RWPE1 (cell line): ENCODE measurements around the gene ITGAD.

ENCODE experiments used
- CTCF ChIA-PET: fragments of 350-600 bp; sonication (Branson Sonifier 250); formaldehyde crosslinking; extraction: SDS; loops from one replicate; lab custom pipeline; 2021; lab: Yijun Ruan, JAX
- POLR2A ChIA-PET: fragments of 400-600 bp; formaldehyde crosslinking; extraction: SDS; loops from one replicate; lab custom pipeline; 2020; ENCODE audit warnings: antibody characterized with exemption; ENCODE audit not compliant: low non-redundant PET; lab: Yijun Ruan, JAX
- DNase-seq: peaks from one replicate; pipeline ENCODE4 v3.0.0; 2012; ENCODE audit warnings: low spot score
- H3K27ac ChIP-seq: fragments of 450-650 bp; 2 replicates; pipeline ENCODE4 v1.5.1; 2017
- TF ChIP-seq, protein P1 (sequence below): fragments of 450-650 bp; conservative IDR thresholded peaks from 2 replicates; pipeline ENCODE4 v1.5.1; 2017; ENCODE audit warnings: low read depth, mild to moderate bottlenecking

Gene ITGAD

GRCh38 chr16:31364421-31364820, 28.7 kb upstream of the ITGAD start:
- ChIA-PET POLR2A (no interaction called here), CTCF (interaction anchor here (0.6 kb wide), 1 partner anchor 11 kb away, joined by 3 read pairs; no protein-coding TSS in a partner anchor)
- no peak for DNase-seq
- no peak overlapping the region for H3K27ac ChIP-seq
- TF ChIP-seq, protein P1, sequence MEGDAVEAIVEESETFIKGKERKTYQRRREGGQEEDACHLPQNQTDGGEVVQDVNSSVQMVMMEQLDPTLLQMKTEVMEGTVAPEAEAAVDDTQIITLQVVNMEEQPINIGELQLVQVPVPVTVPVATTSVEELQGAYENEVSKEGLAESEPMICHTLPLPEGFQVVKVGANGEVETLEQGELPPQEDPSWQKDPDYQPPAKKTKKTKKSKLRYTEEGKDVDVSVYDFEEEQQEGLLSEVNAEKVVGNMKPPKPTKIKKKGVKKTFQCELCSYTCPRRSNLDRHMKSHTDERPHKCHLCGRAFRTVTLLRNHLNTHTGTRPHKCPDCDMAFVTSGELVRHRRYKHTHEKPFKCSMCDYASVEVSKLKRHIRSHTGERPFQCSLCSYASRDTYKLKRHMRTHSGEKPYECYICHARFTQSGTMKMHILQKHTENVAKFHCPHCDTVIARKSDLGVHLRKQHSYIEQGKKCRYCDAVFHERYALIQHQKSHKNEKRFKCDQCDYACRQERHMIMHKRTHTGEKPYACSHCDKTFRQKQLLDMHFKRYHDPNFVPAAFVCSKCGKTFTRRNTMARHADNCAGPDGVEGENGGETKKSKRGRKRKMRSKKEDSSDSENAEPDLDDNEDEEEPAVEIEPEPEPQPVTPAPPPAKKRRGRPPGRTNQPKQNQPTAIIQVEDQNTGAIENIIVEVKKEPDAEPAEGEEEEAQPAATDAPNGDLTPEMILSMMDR: no peak

DNA sequence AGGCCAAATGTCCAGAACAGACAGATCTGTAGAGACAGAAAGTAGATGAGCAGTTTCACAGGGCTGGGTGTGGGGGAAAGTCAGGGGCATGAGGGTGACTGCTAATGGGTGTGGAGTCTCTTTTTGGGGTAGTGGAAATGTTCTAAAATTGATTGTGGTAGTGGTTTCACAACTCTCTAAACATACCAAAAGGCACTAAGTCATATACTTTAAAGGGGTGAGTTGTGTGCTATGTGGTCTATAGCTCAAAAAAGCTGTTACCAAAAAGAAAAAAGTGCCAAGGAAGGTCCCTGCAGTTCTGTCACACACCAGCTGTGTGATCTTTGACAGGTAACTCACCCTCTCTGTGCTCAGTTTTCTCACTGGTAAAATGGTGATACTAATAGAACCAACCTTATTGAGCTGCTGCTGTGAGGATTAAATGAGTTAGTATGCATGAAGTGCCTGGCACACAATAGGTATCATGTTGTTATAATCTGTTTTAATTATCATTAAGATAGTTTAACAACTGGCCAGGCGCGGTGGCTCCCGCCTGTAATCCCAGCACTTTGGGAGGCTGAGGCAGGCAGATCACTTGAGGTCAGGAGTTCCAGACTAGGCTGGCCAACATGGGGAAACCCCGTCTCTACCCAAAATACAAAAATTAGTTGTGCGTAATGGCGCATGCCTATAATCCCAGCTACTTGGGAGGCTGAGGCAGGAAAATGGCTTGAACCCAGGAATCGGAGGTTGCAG, 27.8 kb upstream of the ITGAD start:
- ChIA-PET POLR2A (no interaction called here), CTCF (interaction anchor here (0.6 to 1.0 kb wide), 2 partner anchors 32 to 401 kb away, joined by 3 read pairs; no protein-coding TSS in a partner anchor)

GRCh38 chr16:31367853-31368252, 25.3 kb upstream of the ITGAD start:
- ChIA-PET POLR2A (no interaction called here), CTCF (no interaction called here)
- DNase-seq: no peak
- no peak overlapping the region for H3K27ac ChIP-seq
- TF ChIP-seq, protein P1: no peak

More for the DNA sequence above, 27.8 kb upstream of the ITGAD start:
- DNase-seq: no peak
- TF ChIP-seq, protein P1: no peak
- H3K27ac ChIP-seq: no peak overlapping the region

DNA sequence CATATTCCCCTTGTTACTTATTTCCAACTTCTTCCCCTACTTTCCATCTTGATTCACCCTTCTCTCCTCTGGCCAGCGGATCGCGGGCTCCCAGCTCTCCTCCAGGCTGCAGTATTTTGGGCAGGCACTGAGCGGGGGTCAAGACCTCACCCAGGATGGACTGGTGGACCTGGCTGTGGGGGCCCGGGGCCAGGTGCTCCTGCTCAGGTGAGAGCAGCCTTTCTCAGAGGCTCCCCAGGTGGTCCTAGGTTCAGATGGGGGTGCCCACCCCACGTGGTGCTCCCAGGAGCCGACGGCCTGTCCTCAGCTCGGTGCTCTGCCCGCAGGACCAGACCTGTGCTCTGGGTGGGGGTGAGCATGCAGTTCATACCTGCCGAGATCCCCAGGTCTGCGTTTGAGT, 22.1 kb upstream of the ITGAD start:
- POLR2A ChIA-PET: no interaction called here

DNA sequence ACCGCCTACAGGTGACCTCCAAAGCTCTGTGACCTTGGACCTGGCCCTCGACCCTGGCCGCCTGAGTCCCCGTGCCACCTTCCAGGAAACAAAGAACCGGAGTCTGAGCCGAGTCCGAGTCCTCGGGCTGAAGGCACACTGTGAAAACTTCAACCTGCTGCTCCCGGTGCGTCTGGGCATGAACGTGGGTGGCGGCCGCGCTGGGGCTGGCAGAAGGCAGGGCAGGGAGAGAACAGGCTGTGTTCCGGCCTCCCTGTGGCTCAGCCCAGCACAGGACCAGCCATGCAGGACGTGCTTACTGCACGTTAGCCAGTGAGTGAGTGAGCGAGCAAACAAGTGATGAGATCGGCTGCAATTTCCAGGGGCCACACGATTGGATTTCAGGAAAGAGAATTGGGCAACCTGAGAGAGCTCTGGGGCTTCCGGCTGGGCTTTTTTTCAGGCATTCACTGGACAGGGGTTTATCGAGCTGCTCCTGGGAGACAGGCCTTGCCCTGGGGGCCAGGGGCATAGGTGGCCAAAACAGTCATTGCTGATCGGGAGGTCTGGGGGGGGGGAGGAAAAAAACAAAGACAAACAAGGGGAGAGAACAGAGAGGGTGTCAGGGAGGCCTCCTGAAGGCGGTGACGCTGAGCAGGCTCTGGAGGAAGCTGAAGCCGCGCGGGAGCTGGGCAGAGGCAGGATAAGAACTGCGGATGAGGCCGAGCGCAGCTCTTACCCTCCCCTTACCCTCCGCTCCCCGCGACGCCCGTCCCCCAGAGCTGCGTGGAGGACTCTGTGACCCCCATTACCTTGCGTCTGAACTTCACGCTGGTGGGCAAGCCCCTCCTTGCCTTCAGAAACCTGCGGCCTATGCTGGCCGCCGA, 21.3 kb upstream of the ITGAD start:
- DNase-seq: no peak
- POLR2A ChIA-PET: no interaction called here
- no peak overlapping the region for H3K27ac ChIP-seq
- CTCF ChIA-PET: interaction anchor here (0.6 to 0.7 kb wide), 2 partner anchors 72 to 489 kb away, joined by 3 read pairs; no protein-coding TSS in a partner anchor
- TF ChIP-seq, protein P1: no peak

More for the DNA sequence above, 22.1 kb upstream of the ITGAD start:
- CTCF ChIA-PET: interaction anchor here (1.0 kb wide), 1 partner anchor 386 kb away, joined by 6 read pairs; the partner anchor contains the start of gene HSD3B7
- no peak overlapping the region for H3K27ac ChIP-seq
- DNase-seq: no peak
- TF ChIP-seq, protein P1: no peak

DNA sequence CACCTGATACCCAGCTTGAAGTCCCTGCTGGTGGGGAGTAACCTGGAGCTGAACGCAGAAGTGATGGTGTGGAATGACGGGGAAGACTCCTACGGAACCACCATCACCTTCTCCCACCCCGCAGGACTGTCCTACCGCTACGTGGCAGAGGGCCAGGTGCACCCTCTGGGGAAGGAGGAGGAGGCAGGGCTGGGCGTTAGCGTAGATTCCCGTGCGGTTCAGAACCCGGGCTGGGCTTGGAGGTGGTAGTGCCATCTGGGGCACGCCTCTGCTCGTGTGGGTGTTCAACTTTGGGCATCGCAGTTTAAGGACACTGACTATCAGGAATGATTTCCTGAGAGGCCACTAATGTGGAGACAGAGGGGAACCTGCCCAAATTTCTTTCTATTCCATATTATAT, 19.9 kb upstream of the ITGAD start:
- POLR2A ChIA-PET: no interaction called here
- TF ChIP-seq, protein P1: no peak
- no peak overlapping the region for H3K27ac ChIP-seq
- DNase-seq: no peak
- CTCF ChIA-PET: no interaction called here
